A673 (cell line): ENCODE measurements around the gene GALNT18. TPM values are rescaled to one million over a fixed set of nuclear protein-coding genes. Genes with fewer than 3 reads are reported as not detected.

ENCODE experiments used
- BruUV-seq: library from RNA; stranded (reverse); fragments of 400-500 nt; replicated peaks from 2 replicates; lab custom pipeline; 2021; lab: Mats Ljungman, UMichigan
- CTCF ChIA-PET: fragments of 300-600 bp; sonication (Branson Sonifier 250); formaldehyde crosslinking; loops from one replicate; lab custom pipeline; 2022; ENCODE audit warnings: antibody characterized with exemption; lab: Charles Lee
- POLR2A ChIA-PET: fragments of 300-600 bp; sonication (Branson Sonifier 250); formaldehyde crosslinking; loops from one replicate; lab custom pipeline; 2022; ENCODE audit warnings: antibody characterized with exemption; ENCODE audit not compliant: low non-redundant PET; lab: Charles Lee
- DNase-seq: peaks from one replicate; pipeline ENCODE4 v3.0.0-alpha.2; 2015; ENCODE audit warnings: low spot score
- H3K27ac ChIP-seq: fragments of 200-600 bp; sonication (generic); 2 replicates; pipeline ENCODE4 v1.5.1; 2016; ENCODE audit warnings: mixed run types, low read depth, mild to moderate bottlenecking, mixed read lengths, antibody characterized with exemption, low read length; ENCODE audit not compliant: poor library complexity, severe bottlenecking
- H3K27me3 ChIP-seq: fragments of 200-600 bp; sonication (generic); replicated peaks from 2 replicates; pipeline ENCODE4 v1.6.1; 2017; ENCODE audit warnings: mixed run types, low read depth, mild to moderate bottlenecking, mixed read lengths, antibody characterized with exemption, low read length; ENCODE audit not compliant: insufficient read depth, poor library complexity
- H3K36me3 ChIP-seq: fragments of 200-600 bp; sonication (generic); 2 replicates; pipeline ENCODE4 v1.6.1; 2016; ENCODE audit warnings: mixed run types, mild to moderate bottlenecking, mixed read lengths, antibody characterized with exemption, low read length; ENCODE audit not compliant: insufficient read depth, poor library complexity, severe bottlenecking
- H3K4me1 ChIP-seq: fragments of 200-600 bp; sonication (generic); 2 replicates; pipeline ENCODE4 v1.6.1; 2017; ENCODE audit warnings: mixed run types, mild to moderate bottlenecking, mixed read lengths, antibody characterized with exemption, low read length; ENCODE audit not compliant: insufficient read depth, poor library complexity, severe bottlenecking
- H3K4me3 ChIP-seq: fragments of 200-600 bp; sonication (generic); 2 replicates; pipeline ENCODE4 v1.5.1; 2016; ENCODE audit warnings: low read depth, mixed run types, mild to moderate bottlenecking, mixed read lengths, low read length; ENCODE audit not compliant: poor library complexity, severe bottlenecking
- H3K9me3 ChIP-seq: fragments of 200-600 bp; sonication (generic); 2 replicates; pipeline ENCODE4 v1.6.1; 2016; ENCODE audit warnings: mixed run types, low read depth, mild to moderate bottlenecking, mixed read lengths, antibody characterized with exemption, low read length; ENCODE audit not compliant: poor library complexity, severe bottlenecking
- CTCF ChIP-seq: fragments of 300-800, 200-600 bp; sonication (generic); conservative IDR thresholded peaks from 2 replicates; pipeline ENCODE4 v1.5.1; 2017; ENCODE audit warnings: low read depth, mild to moderate bottlenecking, antibody characterized with exemption, low read length, moderate library complexity, mixed read lengths
- EZH2 ChIP-seq: fragments of 200-600 bp; sonication (generic); IDR thresholded peaks from 2 replicates; pipeline ENCODE4 v1.6.1; 2017; ENCODE audit warnings: borderline replicate concordance, low read depth, mild to moderate bottlenecking, mixed read lengths, antibody characterized with exemption, low read length; ENCODE audit not compliant: poor library complexity, severe bottlenecking
- intact Hi-C: fragments of 100-400 bp; cut with micrococcal nuclease; formaldehyde crosslinking; loops from one replicate; pipeline ENCODE4 v1.10.0; 2022; ENCODE audit not compliant: unreplicated experiment
- total RNA-seq: library from RNA; stranded (reverse); gene quantifications from 2 replicates; pipeline ENCODE4 v1.2.3, GENCODE V29; 2021

Gene GALNT18
- total RNA-seq, 1 experiment from 2014 or later: 0.37 TPM

GRCh38 chr11:11381471-11382105 is 240.2 kb downstream of the GALNT18 start:
- TF ChIP-seq CTCF: no peak
- no peak for TF ChIP-seq EZH2
- DNase-seq: no peak
- no peaks in the 10 kb centered on the region for H3K4me1 ChIP-seq
- no TSS peak for BruUV-seq
- H3K36me3 ChIP-seq: no peaks in the 10 kb centered on the region
- no peaks in the 10 kb centered on the region for H3K27me3 ChIP-seq
- H3K27ac ChIP-seq: no peak overlapping the region
- CTCF ChIA-PET: no interaction called here
- H3K9me3 ChIP-seq: no peaks in the 10 kb centered on the region
- intact Hi-C loops: no loop called here
- no peak overlapping the region for H3K4me3 ChIP-seq
- POLR2A ChIA-PET: interaction anchor here (0.6 kb wide), 1 partner anchor 34 kb away, joined by 3 read pairs; no protein-coding TSS in a partner anchor

DNA sequence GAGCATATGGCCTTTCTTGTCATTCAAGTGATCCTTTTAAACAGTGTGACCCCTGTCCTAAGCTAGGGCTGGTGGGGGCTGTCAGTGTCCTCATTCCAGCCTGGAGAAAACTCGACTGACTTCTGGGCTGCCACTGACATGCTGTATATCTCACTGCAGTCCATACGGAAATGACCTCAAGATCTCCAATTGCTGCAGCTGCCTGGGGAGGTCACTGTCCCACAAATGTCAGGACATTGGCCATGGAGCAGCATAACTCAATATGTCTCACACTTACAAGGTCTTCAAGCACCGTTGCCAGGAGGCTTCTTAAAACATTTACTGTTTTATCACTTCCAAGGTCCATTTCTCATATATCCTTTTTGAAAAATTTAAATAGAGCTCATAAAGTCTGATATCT is 240.9 kb downstream of the GALNT18 start:
- intact Hi-C loops: no loop called here
- Histone ChIP-seq H3K4me1 (no peaks in the 10 kb centered on the region), H3K9me3 (no peaks in the 10 kb centered on the region), H3K36me3 (no peaks in the 10 kb centered on the region), H3K4me3 (no peak overlapping the region), H3K27ac (no peak overlapping the region), H3K27me3 (no peaks in the 10 kb centered on the region)
- POLR2A ChIA-PET: no interaction called here
- no peak for DNase-seq
- CTCF ChIA-PET: no interaction called here
- BruUV-seq: no TSS peak
- TF ChIP-seq EZH2: no peak
- no peak for TF ChIP-seq CTCF

GRCh38 chr11:11380340-11380739 is 241.5 kb downstream of the GALNT18 start:
- Histone ChIP-seq H3K4me1 (no peaks in the 10 kb centered on the region), H3K27me3 (no peaks in the 10 kb centered on the region), H3K36me3 (no peaks in the 10 kb centered on the region), H3K4me3 (no peak overlapping the region), H3K27ac (no peak overlapping the region), H3K9me3 (no peaks in the 10 kb centered on the region)
- no peak for TF ChIP-seq EZH2
- CTCF ChIA-PET: no interaction called here
- POLR2A ChIA-PET: no interaction called here
- BruUV-seq: no TSS peak
- intact Hi-C loops: no loop called here
- no peak for DNase-seq

DNA sequence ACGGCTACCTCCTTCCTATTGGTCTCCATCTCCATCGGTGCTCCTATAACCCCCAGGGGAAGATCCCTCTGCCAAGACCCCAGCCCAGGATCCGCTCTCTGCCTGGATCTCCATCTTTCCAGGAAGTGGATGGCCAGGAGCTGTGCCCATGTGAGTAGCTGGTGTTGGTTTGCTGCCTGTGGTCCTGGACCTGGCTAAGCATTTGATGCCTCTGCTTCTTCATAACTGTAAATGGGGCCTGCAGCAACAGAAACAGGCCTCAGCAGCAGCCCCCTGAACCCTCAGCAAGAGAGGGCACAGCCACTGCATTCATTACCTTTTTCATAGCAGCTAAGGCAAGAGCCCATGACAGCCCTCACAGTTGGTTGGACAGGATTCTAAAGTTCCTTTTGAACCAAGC is 242.1 kb downstream of the GALNT18 start:
- intact Hi-C loops: no loop called here
- DNase-seq: no peak
- Histone ChIP-seq H3K27ac (no peak overlapping the region), H3K4me1 (no peaks in the 10 kb centered on the region), H3K36me3 (no peaks in the 10 kb centered on the region), H3K27me3 (no peaks in the 10 kb centered on the region), H3K4me3 (no peak overlapping the region), H3K9me3 (no peaks in the 10 kb centered on the region)
- CTCF ChIA-PET: no interaction called here
- POLR2A ChIA-PET: no interaction called here
- no TSS peak for BruUV-seq
- TF ChIP-seq CTCF (no peak), EZH2 (no peak)
